ENCODE results near the gene PRXL2B. TPM values are rescaled to one million over a fixed set of nuclear protein-coding genes. Genes with fewer than 3 reads are reported as not detected.

Gene PRXL2B
- total and polyA plus RNA-seq, 2 experiments from 2014 or later: 25.5 to 44.0 TPM

DNA sequence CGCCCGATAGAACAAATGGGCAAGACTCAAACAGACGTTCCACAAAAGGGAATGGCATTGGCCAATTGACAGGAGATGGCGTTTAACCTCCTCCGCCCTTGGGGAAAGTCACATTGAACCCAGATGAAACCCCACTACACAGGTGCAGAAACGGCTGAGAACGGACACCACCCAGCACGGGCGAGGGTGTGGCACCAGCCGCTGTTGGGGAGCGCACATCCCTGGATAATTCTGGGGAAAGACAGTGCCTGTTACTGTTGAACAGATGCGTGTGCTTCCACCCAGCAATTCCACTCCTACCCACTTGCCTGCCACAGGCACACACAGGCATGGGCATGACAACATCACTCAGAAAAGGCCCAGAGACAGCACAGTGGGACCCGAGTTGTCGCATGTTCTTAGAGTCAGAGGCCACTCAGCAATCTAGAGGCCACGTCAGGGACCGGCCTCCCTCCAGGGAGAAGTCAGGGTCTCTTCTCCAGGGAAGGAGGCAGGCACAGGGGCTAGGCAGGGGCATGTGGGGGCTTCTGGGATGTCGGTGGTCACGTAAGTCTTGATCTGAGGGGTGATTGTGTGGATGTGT, 15.2 kb downstream of the PRXL2B start (continued):
- TF ChIP-seq ZNF462 (CRISPR knock-in tag; IDR thresholded peaks at IDR 0.05) (no peak), CTCF (conservative IDR thresholded peaks at IDR 0.05; ENCODE audit: low read depth in 2 of 2) (no peak)

DNA sequence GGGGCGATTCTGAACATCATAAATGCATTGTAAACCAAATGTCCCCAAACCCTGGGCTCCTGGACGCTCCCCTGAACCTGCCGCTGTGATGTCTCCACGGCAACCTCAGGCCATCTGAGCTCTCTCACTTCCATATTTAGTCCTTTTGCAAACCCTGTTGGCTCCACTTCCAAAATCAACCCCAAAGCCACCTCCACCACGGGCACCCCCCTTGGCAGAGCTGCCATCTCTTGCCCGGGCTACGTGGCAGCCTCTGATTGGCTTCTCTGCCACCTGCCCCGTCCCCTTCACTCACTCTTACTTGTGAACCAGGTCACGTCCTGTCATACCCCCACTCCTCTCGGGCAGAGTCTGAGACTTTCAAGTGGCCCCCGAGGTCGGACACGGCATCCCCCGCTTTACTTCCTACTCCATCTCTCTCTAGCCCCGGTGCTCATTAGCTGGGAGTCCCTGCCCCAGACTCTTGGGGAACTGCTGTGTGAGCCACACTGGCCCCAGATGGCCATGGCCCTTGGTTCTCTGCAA, 15.8 kb downstream of the PRXL2B start:
- no peaks in the 10 kb centered on the region for H4K20me1 ChIP-seq (replicated peaks; ENCODE audit: insufficient read depth)
- H3K27me3 ChIP-seq (ENCODE audit: insufficient read depth): no peaks in the 10 kb centered on the region
- H3K4me1 Mint-ChIP-seq: no peaks in the 10 kb centered on the region
- H3K4me1 ChIP-seq (ENCODE audit: insufficient read depth): no peaks in the 10 kb centered on the region
- peaks cover 8% of the 10 kb centered on the region for H3K27me3 Mint-ChIP-seq (ENCODE audit: insufficient read depth, low read depth, poor library complexity)
- H3K36me3 Mint-ChIP-seq (ENCODE audit: low read depth): no peaks in the 10 kb centered on the region
- no peaks in the 10 kb centered on the region for H3K36me3 ChIP-seq (ENCODE audit: insufficient read depth)
- no peak overlapping the region for H3K4me2 ChIP-seq
- ATAC-seq (no peak), DNase-seq (ENCODE audit: low spot score) (no peak)
- H3K4me3 ChIP-seq: no peak overlapping the region
- no peaks in the 10 kb centered on the region for H3K9me2 ChIP-seq (ENCODE audit: insufficient read depth)
- H3K9me3 Mint-ChIP-seq: peaks cover 4% of the 10 kb centered on the region; the same call in 2 of the 3 replicates
- H2AFZ ChIP-seq: no peak overlapping the region
- H3K79me2 ChIP-seq (replicated peaks; ENCODE audit: insufficient read depth): no peaks in the 10 kb centered on the region
- H3K27ac ChIP-seq (ENCODE audit: low read depth): no peak overlapping the region
- H3F3A ChIP-seq (replicated peaks; ENCODE audit: low read depth): no peaks in the 10 kb centered on the region
- no peak overlapping the region for H3K4me3 Mint-ChIP-seq
- no peak overlapping the region for H3K27ac Mint-ChIP-seq
- TF ChIP-seq EZH2 (IDR thresholded peaks at IDR 0.05; ENCODE audit: low read depth, unreplicated experiment) (no peak), NANOG (IDR thresholded peaks at IDR 0.05; ENCODE audit: borderline replicate concordance) (no peak), EZH2phosphoT487 (IDR thresholded peaks at IDR 0.05; ENCODE audit: unreplicated experiment) (no peak), REST (IDR thresholded peaks at IDR 0.05; ENCODE audit: unreplicated experiment) (no peak), ETS1 (IDR thresholded peaks at IDR 0.05) (no peak), STAT1 (IDR thresholded peaks at IDR 0.05; ENCODE audit: unreplicated experiment) (no peak), CTCF (conservative IDR thresholded peaks at IDR 0.05; ENCODE audit: low read depth in 2 of 2) (no peak), ZNF331 (CRISPR knock-in tag; IDR thresholded peaks at IDR 0.05; ENCODE audit: low read depth) (no peak)
